NT2/D1 (cell line): Measurements from ENCODE around the gene NOP56.
"Not testable (repeated sequence)": the region's sequence is repeated elsewhere in the genome, so short reads cannot be mapped to it uniquely, and the experiment has no call there.

Experiments used
- DNase-seq: peaks from one replicate; pipeline ENCODE4 v3.0.0-alpha.2; 2011; ENCODE audit warnings: low read depth, low spot score
- H3K27me3 ChIP-seq: 2 replicates; pipeline ENCODE4 v1.6.0; 2011; ENCODE audit warnings: mild to moderate bottlenecking; ENCODE audit not compliant: insufficient read length, insufficient read depth
- H3K36me3 ChIP-seq: 2 replicates; pipeline ENCODE4 v1.6.1; 2011; ENCODE audit warnings: mild to moderate bottlenecking, low read length, mixed read lengths; ENCODE audit not compliant: insufficient read depth, insufficient read length
- H3K4me1 ChIP-seq: 2 replicates; pipeline ENCODE4 v1.5.1; 2011; ENCODE audit not compliant: insufficient read depth, insufficient read length
- H3K4me3 ChIP-seq: 2 replicates; pipeline ENCODE4 v1.5.1; 2011; ENCODE audit warnings: low read depth; ENCODE audit not compliant: insufficient read length
- H3K9ac ChIP-seq: 2 replicates; pipeline ENCODE4 v1.6.0; 2011; ENCODE audit warnings: low read depth; ENCODE audit not compliant: insufficient read length
- H3K9me3 ChIP-seq: 2 replicates; pipeline ENCODE4 v1.5.1; 2011; ENCODE audit warnings: mild to moderate bottlenecking, low read length; ENCODE audit not compliant: insufficient read depth
- SUZ12 ChIP-seq: IDR thresholded peaks from 2 replicates; pipeline ENCODE4 v1.6.1; 2011; ENCODE audit not compliant: insufficient read length, insufficient read depth; ENCODE audit errors: extremely low read depth
- YY1 ChIP-seq: IDR thresholded peaks from 2 replicates; pipeline ENCODE4 v1.6.1; 2011; ENCODE audit not compliant: insufficient read length, insufficient read depth
- ZNF274 ChIP-seq: IDR thresholded peaks from 2 replicates; pipeline ENCODE4 v1.6.1; 2011; ENCODE audit warnings: mild to moderate bottlenecking, low read depth, low read length

NOP56 gene

GRCh38 chr20:2694008-2694471 lies 41.6 kb downstream of the NOP56 start:
- Histone ChIP-seq H3K9me3 (no peaks in the 10 kb centered on the region), H3K4me1 (peaks cover 16% of the 10 kb centered on the region), H3K36me3 (no peaks in the 10 kb centered on the region), H3K27me3 (peaks cover 56% of the 10 kb centered on the region), H3K9ac (peak overlapping the region; percentile 56), H3K4me3 (peak overlapping the region; percentile 40)
- TF ChIP-seq YY1 (no peak), ZNF274 (no peak), SUZ12 (no peak)
- DNase-seq, result no peak

- H3K9me3 ChIP-seq, result no peaks in the 10 kb centered on the region
- peaks cover 56% of the 10 kb centered on the region for H3K27me3 ChIP-seq
- H3K4me3 ChIP-seq, result peak overlapping the region; percentile 40
- DNase-seq, result no peak
- peak overlapping the region; percentile 32 for H3K9ac ChIP-seq
- peaks cover 18% of the 10 kb centered on the region for H3K4me1 ChIP-seq
- H3K36me3 ChIP-seq, result no peaks in the 10 kb centered on the region
- no peak for TF ChIP-seq YY1
- TF ChIP-seq ZNF274, result no peak
- TF ChIP-seq SUZ12, result no peak
Measured at GRCh38 chr20:2694519-2694918, 42.1 kb downstream of the NOP56 start.

GRCh38 chr20:2695206-2695983 lies 43.0 kb downstream of the NOP56 start:
- H3K9ac ChIP-seq, result no peak overlapping the region
- DNase-seq, result no peak
- H3K36me3 ChIP-seq, result no peaks in the 10 kb centered on the region
- H3K9me3 ChIP-seq, result no peaks in the 10 kb centered on the region
- H3K4me3 ChIP-seq, result no peak overlapping the region
- peaks cover 53% of the 10 kb centered on the region for H3K27me3 ChIP-seq
- no peak for TF ChIP-seq ZNF274
- H3K4me1 ChIP-seq, result peaks cover 22% of the 10 kb centered on the region

GRCh38 chr20:2695984-2696525 lies 43.6 kb downstream of the NOP56 start:
- not testable (repeated sequence) for DNase-seq
- H3K27me3 ChIP-seq, result peaks cover 46% of the 10 kb centered on the region

GRCh38 chr20:2696646-2697045 lies 44.2 kb downstream of the NOP56 start:
- peaks cover 40% of the 10 kb centered on the region for H3K27me3 ChIP-seq
- DNase-seq, result no peak
- peaks cover 30% of the 10 kb centered on the region for H3K4me1 ChIP-seq
- H3K9me3 ChIP-seq, result no peaks in the 10 kb centered on the region
- no peak for TF ChIP-seq ZNF274
- no peak for TF ChIP-seq SUZ12
- TF ChIP-seq YY1, result no peak
- H3K36me3 ChIP-seq, result no peaks in the 10 kb centered on the region
- H3K9ac ChIP-seq, result no peak overlapping the region
- no peak overlapping the region for H3K4me3 ChIP-seq

More at GRCh38 chr20:2695984-2696525, 43.6 kb downstream of the NOP56 start:
- H3K4me3 ChIP-seq, H3K9me3 ChIP-seq, H3K36me3 ChIP-seq, H3K9ac ChIP-seq: not testable (repeated sequence)
- H3K4me1 ChIP-seq, result peaks cover 27% of the 10 kb centered on the region

GRCh38 chr20:2697768-2698167 lies 45.3 kb downstream of the NOP56 start:
- Histone ChIP-seq H3K27me3 (peaks cover 36% of the 10 kb centered on the region), H3K9ac (no peak overlapping the region), H3K4me3 (no peak overlapping the region), H3K36me3 (no peaks in the 10 kb centered on the region), H3K9me3 (no peaks in the 10 kb centered on the region), H3K4me1 (peaks cover 26% of the 10 kb centered on the region)
- no peak for TF ChIP-seq ZNF274
- no peak for TF ChIP-seq YY1
- no peak for TF ChIP-seq SUZ12
- DNase-seq, result no peak

GRCh38 chr20:2698186-2698817 lies 45.9 kb downstream of the NOP56 start:
- TF ChIP-seq SUZ12 (no peak), YY1 (no peak), ZNF274 (no peak)
- H3K27me3 ChIP-seq, result peaks cover 36% of the 10 kb centered on the region
- H3K4me3 ChIP-seq, result no peak overlapping the region
- H3K9me3 ChIP-seq, result no peaks in the 10 kb centered on the region
- H3K36me3 ChIP-seq, result no peaks in the 10 kb centered on the region
- no peak for DNase-seq
- H3K4me1 ChIP-seq, result peaks cover 26% of the 10 kb centered on the region
- H3K9ac ChIP-seq, result no peak overlapping the region

- no peaks in the 10 kb centered on the region for H3K36me3 ChIP-seq
- no peak overlapping the region for H3K4me3 ChIP-seq
- DNase-seq, result no peak
- H3K27me3 ChIP-seq, result peaks cover 30% of the 10 kb centered on the region
- peaks cover 26% of the 10 kb centered on the region for H3K4me1 ChIP-seq
- no peaks in the 10 kb centered on the region for H3K9me3 ChIP-seq
- TF ChIP-seq YY1, result no peak
- no peak for TF ChIP-seq ZNF274
- TF ChIP-seq SUZ12, result no peak
- no peak overlapping the region for H3K9ac ChIP-seq
Measured at GRCh38 chr20:2698912-2699311, 46.5 kb downstream of the NOP56 start.
